ENCODE results near the gene FAM171A2. TPM values are rescaled to one million over a fixed set of nuclear protein-coding genes. Genes with fewer than 3 reads are reported as not detected.
A peak's percentile ranks its signal among the peaks of the same experiment; 100 is the strongest.

FAM171A2 gene
- total and polyA plus RNA-seq, 2 donors from 2014 or later: 0.94 to 1.6 TPM

- peaks cover 0 to 11% (median 0%) of the 10 kb centered on the region in 3 donors for H3K4me1 ChIP-seq (ENCODE audit: control insufficient read depth in 2 of 3, insufficient read depth in 2 of 3, low read depth in 1 of 3, low read length in 3 of 3)
- intact Hi-C loops (cut with DNase I): no loop called here
- no peaks in the 10 kb centered on the region for H3K27me3 ChIP-seq (ENCODE audit: control insufficient read depth, insufficient read depth, low read length)
- peak in 1 of 5 donors; percentile 71 for DNase-seq
- H3K36me3 ChIP-seq (ENCODE audit: control insufficient read depth in 2 of 3, insufficient read depth in 3 of 3, low read length in 3 of 3): no peaks in the 10 kb centered on the region
- no peaks in the 10 kb centered on the region for H3K9me3 ChIP-seq (ENCODE audit: control insufficient read depth in 2 of 3, insufficient read depth in 1 of 3, low read length in 3 of 3)
- H3K27ac ChIP-seq (ENCODE audit: low read depth in 2 of 2, low read length in 2 of 2): no peak overlapping the region
- no peak overlapping the region for H3K9ac ChIP-seq (ENCODE audit: low read length in 3 of 3)
- peak overlapping the region; percentile 7 to 61 (median 20) for H3K4me3 ChIP-seq (ENCODE audit: low read length in 3 of 3)
- no peak for FAIRE-seq
- TF ChIP-seq CTCF (IDR thresholded peaks at IDR 0.05; ENCODE audit: borderline replicate concordance, extremely low read depth, insufficient read depth): no peak
These were observed 21.2 kb upstream of the FAM171A2 start for GRCh38 chr17:44384823-44385286.

GRCh38 chr17:44384281-44384822 is 20.7 kb upstream of the FAM171A2 start:
- H3K4me1 ChIP-seq (ENCODE audit: control insufficient read depth in 2 of 3, insufficient read depth in 2 of 3, low read depth in 1 of 3, low read length in 3 of 3): peaks cover 0 to 11% (median 0%) of the 10 kb centered on the region in 3 donors
- FAIRE-seq: no peak
- intact Hi-C loops (cut with DNase I): no loop called here
- H3K36me3 ChIP-seq (ENCODE audit: control insufficient read depth in 2 of 3, insufficient read depth in 3 of 3, low read length in 3 of 3): no peaks in the 10 kb centered on the region
- DNase-seq: peak in 1 of 5 donors; percentile 60
- no peak overlapping the region for H3K9ac ChIP-seq (ENCODE audit: low read length in 3 of 3)
- no peaks in the 10 kb centered on the region for H3K27me3 ChIP-seq (ENCODE audit: control insufficient read depth, insufficient read depth, low read length)
- no peak overlapping the region for H3K27ac ChIP-seq (ENCODE audit: low read depth in 2 of 2, low read length in 2 of 2)
- TF ChIP-seq CTCF (IDR thresholded peaks at IDR 0.05; ENCODE audit: borderline replicate concordance, extremely low read depth, insufficient read depth): no peak
- H3K4me3 ChIP-seq (ENCODE audit: low read length in 3 of 3): no peak overlapping the region
- no peaks in the 10 kb centered on the region for H3K9me3 ChIP-seq (ENCODE audit: control insufficient read depth in 2 of 3, insufficient read depth in 1 of 3, low read length in 3 of 3)

- no peak for TF ChIP-seq CTCF (IDR thresholded peaks at IDR 0.05; ENCODE audit: borderline replicate concordance, extremely low read depth, insufficient read depth)
- Histone ChIP-seq H3K36me3 (ENCODE audit: control insufficient read depth in 2 of 3, insufficient read depth in 3 of 3, low read length in 3 of 3) (no peaks in the 10 kb centered on the region), H3K9ac (ENCODE audit: low read length in 3 of 3) (no peak overlapping the region), H3K27me3 (ENCODE audit: control insufficient read depth, insufficient read depth, low read length) (no peaks in the 10 kb centered on the region), H3K9me3 (ENCODE audit: control insufficient read depth in 2 of 3, insufficient read depth in 1 of 3, low read length in 3 of 3) (no peaks in the 10 kb centered on the region), H3K4me1 (ENCODE audit: control insufficient read depth in 2 of 3, insufficient read depth in 2 of 3, low read depth in 1 of 3, low read length in 3 of 3) (peaks cover 0 to 11% (median 0%) of the 10 kb centered on the region in 3 donors), H3K4me3 (ENCODE audit: low read length in 3 of 3) (no peak overlapping the region), H3K27ac (ENCODE audit: low read depth in 2 of 2, low read length in 2 of 2) (no peak overlapping the region)
- intact Hi-C loops (cut with DNase I): no loop called here
- peak in 1 of 5 donors; percentile 51 for DNase-seq
- FAIRE-seq: no peak
These were observed 20.2 kb upstream of the FAM171A2 start for GRCh38 chr17:44383861-44384260.
